CD4-positive, alpha-beta T cell treated with Interleukin-4 for 1 hour (primary cell): ENCODE data around the gene HELZ2.
"Not testable (repeated sequence)": the region's sequence is repeated elsewhere in the genome, so short reads cannot be mapped to it uniquely, and the experiment has no call there.

Experiments used
- DNase-seq, 2 donors: peaks; one replicate each; pipeline ENCODE4 v3.0.0-alpha.2; 2020 to 2022

Gene HELZ2

DNA sequence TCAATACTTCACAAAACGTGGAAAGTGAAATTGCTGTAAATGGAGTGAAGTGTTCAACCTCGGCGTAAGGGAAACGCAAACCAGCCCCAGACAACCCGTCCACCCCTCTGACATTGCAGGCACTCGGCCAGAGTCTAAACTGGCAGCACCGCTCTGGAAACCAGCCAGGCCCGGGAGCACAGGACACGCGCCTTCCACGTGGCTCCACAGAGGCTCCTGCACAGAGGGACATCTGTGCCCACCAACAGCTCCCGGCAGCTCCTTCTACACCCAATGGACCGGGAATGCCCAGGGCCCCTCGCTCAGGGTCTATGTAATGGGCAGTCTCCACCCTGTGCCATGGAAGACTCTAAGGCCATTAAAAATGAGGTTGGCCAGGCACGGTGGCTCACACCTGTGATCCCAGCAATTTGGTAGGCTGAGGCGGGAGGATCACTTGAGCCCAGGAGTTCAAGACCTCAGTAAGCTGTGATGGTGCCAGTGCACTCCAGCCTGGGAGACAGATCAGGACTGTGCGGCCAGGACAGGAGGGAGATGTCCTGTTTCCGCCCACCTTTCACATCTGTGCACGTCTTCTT lies 3.4 kb upstream of the HELZ2 start:
- no peak for DNase-seq

- no peak for DNase-seq
These were observed 2.3 kb upstream of the HELZ2 start for GRCh38 chr20:63576311-63576710.

GRCh38 chr20:63574829-63575743 lies 1.0 kb upstream of the HELZ2 start:
- no peak for DNase-seq

GRCh38 chr20:63573647-63574131 lies 350 bp downstream of the HELZ2 start:
- DNase-seq, result no peak

- DNase-seq, result no peak
These were observed 1.0 kb downstream of the HELZ2 start for GRCh38 chr20:63572788-63573646.

DNA sequence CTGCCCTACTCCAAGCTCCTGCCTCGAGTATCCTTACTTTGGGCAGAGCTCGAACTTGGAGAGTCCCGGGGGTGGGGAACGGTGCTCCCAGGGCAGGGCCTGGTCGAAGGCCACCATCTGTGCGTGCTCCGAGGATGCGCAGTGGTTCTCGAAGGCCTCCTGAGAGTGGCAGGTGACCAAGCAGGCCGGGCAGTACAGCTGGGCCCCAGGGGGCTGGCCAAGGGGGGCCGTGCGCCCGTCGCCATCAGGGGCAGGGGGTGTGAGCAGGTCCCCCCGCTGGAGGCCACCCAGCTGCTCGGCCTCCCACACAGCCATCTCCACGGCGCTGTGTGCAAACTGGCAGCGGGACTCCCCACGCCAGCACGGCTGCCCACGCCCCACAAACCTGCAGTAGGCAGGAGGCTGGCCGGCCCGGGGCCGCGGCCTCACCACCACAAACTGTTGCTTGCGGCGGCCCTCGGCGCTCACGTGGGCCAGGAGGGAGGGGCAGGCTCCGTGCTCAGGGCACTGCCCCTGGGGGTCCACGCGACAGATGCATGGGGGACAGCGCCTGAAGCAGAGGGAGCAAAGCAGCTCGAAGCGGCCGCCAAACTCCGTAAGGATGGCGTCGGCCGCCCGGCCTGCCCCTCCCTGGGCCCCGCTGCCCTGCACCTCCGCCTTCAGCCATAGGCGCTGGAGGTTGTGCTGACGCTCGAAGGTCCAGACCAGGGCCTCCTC lies 1.8 kb downstream of the HELZ2 start:
- DNase-seq, result no peak

- not testable (repeated sequence) for DNase-seq
These were observed 3.0 kb downstream of the HELZ2 start for GRCh38 chr20:63571087-63571478.

DNA sequence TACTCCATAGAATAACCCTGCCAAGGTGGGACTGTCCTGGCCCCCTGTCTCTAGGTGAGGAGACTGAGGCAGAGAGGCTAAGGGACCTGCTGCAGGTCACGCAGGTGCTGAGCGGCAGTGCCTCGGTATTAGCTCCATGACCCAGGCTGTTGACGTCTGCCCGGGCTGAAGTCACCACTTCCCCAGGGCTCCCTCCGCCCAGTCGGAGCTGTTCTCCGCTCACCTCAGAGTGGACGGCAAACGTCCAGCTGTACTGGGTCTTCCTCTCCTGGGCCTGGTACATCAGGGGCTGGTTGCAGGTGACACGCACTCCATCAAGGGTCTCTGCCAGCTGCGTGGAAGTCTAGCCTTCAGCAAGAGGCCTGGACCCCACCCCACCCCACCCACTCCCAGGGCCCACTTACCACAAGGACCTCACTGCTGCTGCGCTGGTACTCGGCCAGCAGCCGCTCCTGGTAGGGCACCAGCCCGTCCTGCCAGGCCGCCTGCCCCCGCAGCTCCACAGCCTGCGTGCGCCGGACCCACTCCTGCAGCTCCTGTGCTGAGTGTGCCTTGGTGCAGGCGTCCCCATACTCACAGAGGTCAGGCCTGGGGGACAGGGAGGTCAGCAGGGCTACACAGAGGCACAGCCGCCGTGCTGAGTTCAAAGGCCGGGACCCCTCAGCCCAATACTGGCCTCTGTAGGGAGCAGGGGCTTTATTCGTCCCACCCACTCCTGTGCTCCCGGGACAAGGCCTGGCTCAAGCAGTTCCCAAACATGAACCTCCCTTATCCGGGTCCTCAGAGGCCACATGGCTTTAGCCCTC lies 3.6 kb downstream of the HELZ2 start:
- no peak for DNase-seq

GRCh38 chr20:63568986-63569949 lies 4.8 kb downstream of the HELZ2 start:
- no peak for DNase-seq

DNA sequence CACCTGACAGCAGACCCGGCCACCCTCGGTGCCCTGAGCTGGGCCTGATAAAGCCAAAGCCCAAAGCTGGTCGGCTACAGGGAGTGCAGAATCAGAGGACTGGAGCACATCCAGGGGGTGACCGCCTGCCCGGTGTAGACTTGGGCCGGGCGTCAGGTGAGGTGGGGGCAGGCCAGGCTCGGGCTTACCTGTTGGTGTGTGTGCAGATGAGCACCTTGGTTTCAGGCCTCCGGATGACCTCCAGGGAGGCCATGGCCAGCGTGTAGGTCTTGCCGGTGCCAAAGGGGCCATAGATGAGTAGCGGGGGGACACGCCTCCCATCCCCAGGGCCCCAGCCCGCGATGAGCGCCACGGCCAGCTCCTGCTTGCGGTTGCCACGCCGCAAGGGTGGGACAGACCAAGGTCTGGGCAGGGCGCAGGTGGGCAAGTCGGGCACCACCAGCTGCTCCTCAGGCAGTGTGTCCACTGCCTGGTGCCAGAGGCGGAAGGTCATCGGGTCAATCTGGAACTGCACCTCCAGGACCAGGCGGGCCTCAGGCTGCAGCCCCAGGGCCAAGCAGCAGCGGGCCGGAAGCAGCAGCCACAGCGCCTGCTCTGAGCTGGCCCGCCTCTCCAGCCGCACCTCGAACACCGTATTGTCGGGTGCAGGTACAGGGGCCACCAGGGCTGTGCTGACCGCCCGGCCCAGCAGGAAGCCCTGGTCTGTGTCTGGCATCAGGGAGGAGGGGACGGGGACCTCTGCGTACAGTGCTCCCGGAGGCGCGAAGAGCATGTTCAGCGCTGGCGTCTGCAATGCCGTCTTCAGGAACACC lies 5.7 kb downstream of the HELZ2 start:
- no peak for DNase-seq

DNA sequence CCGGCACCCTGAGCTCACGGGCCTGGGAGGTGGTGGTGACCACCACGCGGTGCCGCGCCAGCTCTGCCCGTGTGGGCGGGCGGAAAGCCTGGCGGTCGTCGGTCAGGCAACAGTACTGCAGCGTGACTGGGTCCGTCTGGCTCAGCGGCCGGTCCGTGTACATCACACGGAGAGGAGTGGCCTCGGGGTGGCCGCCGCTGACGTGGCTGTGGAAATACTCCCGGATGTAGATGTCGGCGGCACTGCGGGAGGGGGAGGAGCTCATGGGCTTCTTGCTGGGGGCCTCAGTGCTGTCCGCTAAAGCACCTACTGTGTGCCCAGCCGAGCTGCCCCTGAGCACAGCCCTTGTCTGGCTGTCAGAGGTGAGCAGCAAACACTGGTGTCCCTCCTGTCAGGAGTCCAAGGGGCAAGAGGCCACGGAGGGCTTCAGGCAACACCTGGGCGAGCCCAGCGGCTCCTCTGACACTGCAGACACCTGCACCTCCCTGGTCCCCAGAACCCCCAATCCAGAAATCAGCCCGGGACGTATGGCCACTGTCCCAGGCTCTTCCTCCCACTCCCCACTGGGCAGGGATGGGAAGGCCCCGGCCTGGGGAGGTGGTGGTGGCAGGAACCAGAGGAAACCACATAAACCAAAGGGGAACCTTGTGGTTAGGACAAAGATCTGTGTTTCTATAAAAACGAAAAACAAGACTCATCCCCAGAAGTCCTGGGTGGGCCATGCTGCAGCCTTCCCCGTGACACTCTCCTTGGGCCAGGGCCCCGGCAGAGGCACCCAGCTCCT lies 6.5 kb downstream of the HELZ2 start:
- DNase-seq, result peak; percentile 71

DNA sequence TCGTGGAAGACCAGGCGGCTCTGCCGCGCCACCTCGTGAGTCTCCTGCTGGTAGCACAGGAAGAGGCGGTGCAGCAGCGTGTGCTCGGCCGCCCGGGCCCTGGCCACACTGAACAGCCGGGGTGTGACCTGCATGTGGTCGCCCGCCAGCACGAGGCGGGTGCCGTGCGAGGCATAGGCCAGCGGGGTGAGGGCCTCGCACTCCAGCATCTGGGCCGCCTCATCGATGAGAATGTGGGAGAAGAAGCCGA lies 7.0 kb downstream of the HELZ2 start:
- peak; percentile 20 to 39 for DNase-seq

DNA sequence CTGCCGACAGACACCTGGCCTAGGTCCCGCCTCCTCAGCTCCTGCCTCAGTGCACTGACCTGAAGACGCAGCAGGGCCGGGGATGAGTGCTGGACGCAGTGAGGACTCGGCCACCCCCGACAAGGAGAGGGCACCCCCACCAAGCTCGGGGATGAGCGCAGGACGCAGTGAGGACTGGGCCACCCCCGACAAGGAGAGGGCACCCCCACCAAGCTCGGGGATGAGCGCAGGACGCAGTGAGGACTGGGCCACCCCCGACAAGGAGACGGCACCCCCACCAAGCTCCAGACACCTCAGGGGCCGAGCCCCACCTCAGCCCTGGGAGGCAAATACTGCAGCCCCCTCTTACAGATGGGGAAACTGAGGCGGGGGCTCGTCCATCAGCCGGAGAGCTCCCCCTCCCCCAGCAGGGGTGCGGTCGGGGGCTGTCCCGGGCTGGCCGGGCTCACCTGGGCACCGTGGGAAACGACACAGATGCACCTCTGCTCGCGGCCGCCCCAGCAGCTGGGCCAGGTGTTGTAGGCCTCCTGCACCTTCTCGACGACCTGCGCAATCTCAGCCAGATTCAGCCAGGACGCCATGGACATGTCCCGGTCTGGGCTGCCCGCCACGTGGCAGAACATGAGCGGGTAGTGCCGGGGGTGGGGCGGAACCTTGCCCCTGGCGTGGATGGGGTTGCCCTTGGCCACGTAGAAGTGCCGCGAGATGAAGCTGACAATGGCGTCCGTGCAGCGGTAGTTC lies 7.5 kb downstream of the HELZ2 start:
- no peak for DNase-seq

GRCh38 chr20:63565699-63566335 lies 8.2 kb downstream of the HELZ2 start:
- no peak for DNase-seq

- no peak for DNase-seq
These were observed 8.9 kb downstream of the HELZ2 start for GRCh38 chr20:63565021-63565698.

- no peak for DNase-seq
These were observed 9.8 kb downstream of the HELZ2 start for GRCh38 chr20:63564036-63564810.
